ENCODE measurements around the gene SLX4IP.
"Not testable (repeated sequence)": the region's sequence is repeated elsewhere in the genome, so short reads cannot be mapped to it uniquely, and the experiment has no call there.

Gene SLX4IP

GRCh38 chr20:10580700-10581099 is 145.6 kb downstream of the SLX4IP start:
- DNase-seq: no peak

GRCh38 chr20:10581823-10582222 is 146.7 kb downstream of the SLX4IP start:
- DNase-seq: no peak

- no peak for DNase-seq
These were observed 149.3 kb downstream of the SLX4IP start for GRCh38 chr20:10584371-10584770.

- DNase-seq: no peak
These were observed 150.2 kb downstream of the SLX4IP start for GRCh38 chr20:10585308-10585707.

- no peak for DNase-seq
These were observed 151.2 kb downstream of the SLX4IP start for GRCh38 chr20:10586296-10586695.

- not testable (repeated sequence) for DNase-seq
These were observed 155.3 kb downstream of the SLX4IP start for GRCh38 chr20:10590446-10590845.

GRCh38 chr20:10590950-10591671 is 156.0 kb downstream of the SLX4IP start:
- DNase-seq: no peak

- no peak for DNase-seq
These were observed 156.9 kb downstream of the SLX4IP start for GRCh38 chr20:10591946-10592521.

DNA sequence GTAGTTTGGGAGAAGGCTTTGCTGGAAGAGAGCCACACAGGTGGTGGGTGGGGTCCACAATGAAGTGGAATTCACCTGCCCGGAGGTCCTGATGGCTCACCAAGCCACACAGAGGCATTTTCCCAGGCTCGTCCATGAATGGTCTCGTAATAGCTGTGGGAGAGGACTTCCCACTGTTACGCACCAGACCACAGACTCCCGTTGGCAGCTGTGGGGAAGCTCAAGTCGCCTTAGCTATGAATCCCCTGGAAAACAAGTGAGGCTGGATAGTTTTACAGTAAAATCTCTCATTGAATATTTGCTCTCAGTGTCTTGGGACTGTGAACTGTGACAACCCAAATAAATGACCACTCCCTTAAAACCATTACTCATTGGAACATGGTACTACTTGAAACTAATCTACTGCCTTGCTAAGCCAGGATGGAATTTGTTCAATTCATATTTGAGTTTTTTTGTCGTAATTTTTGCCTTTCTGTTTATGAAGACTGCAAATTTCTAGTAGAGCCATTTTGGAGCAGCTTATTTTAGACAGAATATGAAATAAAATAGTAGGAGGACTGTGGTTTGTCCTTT is 159.3 kb downstream of the SLX4IP start:
- DNase-seq: no peak

DNA sequence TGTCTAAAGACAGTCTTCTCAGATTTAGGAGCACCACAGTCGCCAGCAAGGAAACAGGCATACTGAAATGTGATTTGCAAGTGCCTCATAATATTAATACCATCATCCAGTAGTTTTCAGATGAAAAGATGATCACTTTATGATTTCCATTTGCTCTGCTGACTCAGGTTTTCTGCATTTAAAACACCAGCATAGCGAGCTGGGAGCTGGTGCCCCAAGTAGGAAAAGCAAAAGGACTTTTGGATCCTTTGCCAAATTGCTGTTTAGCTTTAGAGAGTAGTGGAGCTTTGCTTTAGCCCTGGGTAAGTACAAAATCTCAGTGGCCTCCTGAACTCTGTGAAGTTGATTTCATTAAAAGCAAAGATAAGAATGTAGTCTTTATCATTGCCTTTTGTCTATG is 160.2 kb downstream of the SLX4IP start:
- DNase-seq: no peak

GRCh38 chr20:10595985-10596384 is 160.9 kb downstream of the SLX4IP start:
- no peak for DNase-seq

GRCh38 chr20:10596710-10597121 is 161.6 kb downstream of the SLX4IP start:
- DNase-seq: no peak

GRCh38 chr20:10597637-10598036 is 162.5 kb downstream of the SLX4IP start:
- no peak for DNase-seq

- DNase-seq: no peak
These were observed 167.2 kb downstream of the SLX4IP start for GRCh38 chr20:10602221-10602871.

DNA sequence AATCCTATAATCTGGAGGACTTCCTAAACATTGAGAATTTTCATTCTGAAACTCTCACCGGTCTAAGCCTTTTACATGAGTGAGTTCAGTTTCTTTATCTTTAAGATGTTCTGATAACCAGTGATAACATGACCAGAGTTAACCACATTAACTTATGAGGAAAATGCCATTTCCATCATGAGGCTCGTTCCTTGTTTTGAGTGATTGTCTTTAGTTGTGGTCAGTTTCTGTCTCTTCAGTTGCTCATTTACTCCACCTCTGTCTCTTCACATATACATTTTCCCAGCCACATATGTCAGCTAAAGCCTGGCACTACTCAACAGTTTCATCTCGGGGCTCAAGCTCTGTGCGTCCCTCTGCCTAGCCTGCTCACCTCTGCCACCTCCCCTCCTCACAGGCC is 168.3 kb downstream of the SLX4IP start:
- no peak for DNase-seq

- DNase-seq: no peak
These were observed 169.1 kb downstream of the SLX4IP start for GRCh38 chr20:10603971-10604864.

- DNase-seq: no peak
These were observed 169.8 kb downstream of the SLX4IP start for GRCh38 chr20:10604865-10605440.

GRCh38 chr20:10605547-10606195 is 170.6 kb downstream of the SLX4IP start:
- DNase-seq: no peak

GRCh38 chr20:10609276-10609675 is 174.2 kb downstream of the SLX4IP start:
- DNase-seq: no peak

GRCh38 chr20:10609770-10610169 is 174.7 kb downstream of the SLX4IP start:
- no peak for DNase-seq

DNA sequence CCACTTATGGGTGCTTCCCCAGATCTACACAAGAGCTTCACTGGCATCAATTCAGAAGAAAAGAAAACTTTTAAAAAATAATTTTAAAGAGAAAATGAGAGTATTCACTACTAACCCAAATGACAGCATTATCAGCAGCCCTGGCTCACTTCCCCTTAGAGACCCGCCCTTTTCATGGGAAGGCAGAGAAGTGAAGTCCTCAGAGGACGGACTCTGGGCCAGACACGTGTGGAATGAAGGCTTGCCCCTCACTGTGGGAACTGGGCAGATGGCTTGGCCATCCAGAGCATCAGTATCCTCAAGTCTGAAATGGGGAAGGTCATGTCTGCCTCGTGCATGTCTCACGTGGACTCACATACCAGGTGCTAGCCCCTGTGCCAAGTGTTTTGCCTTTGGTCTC is 175.1 kb downstream of the SLX4IP start:
- DNase-seq: no peak

DNA sequence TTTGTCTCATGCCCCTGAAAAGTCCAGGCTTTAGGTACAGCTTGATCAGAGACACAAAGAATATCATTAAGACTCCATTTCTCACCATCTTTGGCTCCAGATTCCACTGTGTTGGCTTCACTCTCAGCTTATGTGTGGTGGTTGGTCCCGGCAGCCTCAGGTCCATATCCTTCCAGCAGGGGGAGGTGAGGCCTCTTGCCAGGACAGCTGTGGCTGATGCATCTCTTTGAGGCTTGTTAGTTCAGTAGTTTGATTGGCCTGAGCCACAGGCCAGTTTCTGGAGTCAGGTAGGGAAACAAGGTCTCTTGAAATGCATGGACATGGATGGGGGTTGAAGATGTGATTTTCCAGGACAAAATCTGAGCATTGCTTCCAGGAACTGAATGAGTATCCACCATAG is 176.3 kb downstream of the SLX4IP start:
- no peak for DNase-seq

Measured in stimulated activated CD4-positive, alpha-beta T cell treated with anti-CD3 and anti-CD28 coated beads, Interleukin-4, amount 100 ng/mL, for 24 hours (primary cell).